ENCODE data around the gene DNAJC8. TPM values are rescaled to one million over a fixed set of nuclear protein-coding genes. Genes with fewer than 3 reads are reported as not detected.

DNAJC8 gene
- total and polyA plus RNA-seq, 2 of the 4 experiments (the other 2 are of a cell fraction): 53.6 to 81.0 TPM

DNA sequence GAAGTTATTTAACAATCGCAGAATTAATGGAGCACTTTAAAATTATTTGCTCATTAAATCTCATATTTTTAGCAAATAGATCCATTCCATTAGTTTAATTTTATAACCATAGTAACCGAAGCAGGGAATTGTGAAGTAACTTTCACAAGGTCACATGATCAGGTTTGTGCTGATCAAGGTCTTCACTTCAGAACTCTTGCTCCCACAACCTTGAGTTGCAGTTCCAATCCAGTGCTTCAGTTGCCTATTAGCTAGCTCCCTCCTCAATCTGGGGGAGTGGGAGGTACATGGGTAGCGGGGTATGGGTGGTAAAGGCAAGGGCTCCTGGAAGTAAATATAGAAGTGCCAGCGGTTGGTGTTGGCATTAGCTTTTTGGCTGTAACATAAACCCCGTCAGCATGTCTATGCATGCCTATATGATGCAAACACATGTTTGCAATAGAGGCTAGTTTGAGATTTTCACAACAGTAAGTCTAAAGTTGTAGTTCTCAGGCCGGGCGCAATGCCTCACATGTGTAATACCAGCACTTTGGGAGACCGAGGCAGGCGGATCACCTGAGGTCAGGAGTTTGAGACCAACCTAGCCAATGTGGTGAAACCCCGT lies 8.9 kb upstream of the DNAJC8 start:
- Histone ChIP-seq H3K4ac (ENCODE audit: low read depth, low read length) (no peak overlapping the region), H3K23ac (ENCODE audit: low read depth, low read length) (no peak overlapping the region), H3K14ac (replicated peaks; ENCODE audit: low read depth, low read length) (no peak overlapping the region), H3K36me3 (ENCODE audit: control insufficient read depth, insufficient read depth, low read length) (peaks cover 2% of the 10 kb centered on the region), H3K56ac (ENCODE audit: extremely low read depth, insufficient read depth, low read length) (no peak overlapping the region), H3K27ac (ENCODE audit: insufficient read depth, low read length) (no peak overlapping the region), H3K9ac (ENCODE audit: low read depth, low read length) (no peak overlapping the region), H2BK120ac (ENCODE audit: low read depth, low read length) (no peak overlapping the region), H2AFZ (replicated peaks; ENCODE audit: low read length, poor library complexity) (no peak overlapping the region), H3K18ac (ENCODE audit: low read depth, low read length) (no peak overlapping the region), H3K4me3 (ENCODE audit: insufficient read depth, low read depth, low read length) (no peak overlapping the region), H3K4me2 (ENCODE audit: low read depth, low read length) (no peak overlapping the region), H3K27me3 (ENCODE audit: control insufficient read depth, insufficient read depth, low read length) (no peaks in the 10 kb centered on the region), H4K5ac (ENCODE audit: low read depth, low read length) (no peak overlapping the region), H2AK9ac (replicated peaks; ENCODE audit: low read depth, low read length, poor library complexity) (no peak overlapping the region), H4K8ac (ENCODE audit: low read depth in 2 of 2, low read length in 2 of 2) (no peak overlapping the region), H3K9me3 (ENCODE audit: control insufficient read depth, insufficient read depth, low read length) (no peaks in the 10 kb centered on the region), H2BK20ac (ENCODE audit: low read depth, low read length) (no peak overlapping the region), H2AK5ac (ENCODE audit: low read depth, low read length) (no peak overlapping the region), H2BK5ac (ENCODE audit: low read depth, low read length, poor library complexity, severe bottlenecking) (no peak overlapping the region), H3K9me1 (ENCODE audit: insufficient read depth, low read length) (peaks cover 11% of the 10 kb centered on the region; the same call in 1 of the 2 replicates), H3K4me1 (ENCODE audit: control insufficient read depth, insufficient read depth, low read length) (peaks cover 2% of the 10 kb centered on the region), H2BK15ac (ENCODE audit: low read depth, low read length) (no peak overlapping the region; the same call in 2 of the 3 replicates), H4K91ac (ENCODE audit: insufficient read depth, low read depth, low read length) (no peak overlapping the region), H3K79me1 (ENCODE audit: low read depth in 1 of 2, low read length in 2 of 2) (peaks cover 12 to 23% of the 10 kb centered on the region in 2 experiments), H4K20me1 (ENCODE audit: insufficient read depth, low read length) (0 out of 2 replicates have a peak, but pooled peaks cover 3% of the 10 kb centered on the region)
- intact Hi-C loops (cut with micrococcal nuclease): no loop called here
- ATAC-seq (ENCODE audit: low read depth) (no peak), DNase-seq (no peak)
- in situ Hi-C loops (cut with MboI; ENCODE audit: low sequenced_read_pairs): no loop called here
- ChIA-PET CTCF (no interaction called here), POLR2A (ENCODE audit: unreplicated experiment) (no interaction called here)
- TF ChIP-seq, protein P1, sequence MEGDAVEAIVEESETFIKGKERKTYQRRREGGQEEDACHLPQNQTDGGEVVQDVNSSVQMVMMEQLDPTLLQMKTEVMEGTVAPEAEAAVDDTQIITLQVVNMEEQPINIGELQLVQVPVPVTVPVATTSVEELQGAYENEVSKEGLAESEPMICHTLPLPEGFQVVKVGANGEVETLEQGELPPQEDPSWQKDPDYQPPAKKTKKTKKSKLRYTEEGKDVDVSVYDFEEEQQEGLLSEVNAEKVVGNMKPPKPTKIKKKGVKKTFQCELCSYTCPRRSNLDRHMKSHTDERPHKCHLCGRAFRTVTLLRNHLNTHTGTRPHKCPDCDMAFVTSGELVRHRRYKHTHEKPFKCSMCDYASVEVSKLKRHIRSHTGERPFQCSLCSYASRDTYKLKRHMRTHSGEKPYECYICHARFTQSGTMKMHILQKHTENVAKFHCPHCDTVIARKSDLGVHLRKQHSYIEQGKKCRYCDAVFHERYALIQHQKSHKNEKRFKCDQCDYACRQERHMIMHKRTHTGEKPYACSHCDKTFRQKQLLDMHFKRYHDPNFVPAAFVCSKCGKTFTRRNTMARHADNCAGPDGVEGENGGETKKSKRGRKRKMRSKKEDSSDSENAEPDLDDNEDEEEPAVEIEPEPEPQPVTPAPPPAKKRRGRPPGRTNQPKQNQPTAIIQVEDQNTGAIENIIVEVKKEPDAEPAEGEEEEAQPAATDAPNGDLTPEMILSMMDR (conservative IDR thresholded peaks at IDR 0.05; ENCODE audit: low read depth, low read length): no peak
- TF ChIP-seq, protein P2, sequence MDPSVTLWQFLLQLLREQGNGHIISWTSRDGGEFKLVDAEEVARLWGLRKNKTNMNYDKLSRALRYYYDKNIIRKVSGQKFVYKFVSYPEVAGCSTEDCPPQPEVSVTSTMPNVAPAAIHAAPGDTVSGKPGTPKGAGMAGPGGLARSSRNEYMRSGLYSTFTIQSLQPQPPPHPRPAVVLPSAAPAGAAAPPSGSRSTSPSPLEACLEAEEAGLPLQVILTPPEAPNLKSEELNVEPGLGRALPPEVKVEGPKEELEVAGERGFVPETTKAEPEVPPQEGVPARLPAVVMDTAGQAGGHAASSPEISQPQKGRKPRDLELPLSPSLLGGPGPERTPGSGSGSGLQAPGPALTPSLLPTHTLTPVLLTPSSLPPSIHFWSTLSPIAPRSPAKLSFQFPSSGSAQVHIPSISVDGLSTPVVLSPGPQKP (IDR thresholded peaks at IDR 0.05; ENCODE audit: borderline replicate concordance, low read depth, low read length): no peak
- TF ChIP-seq RCOR1 (IDR thresholded peaks at IDR 0.05; ENCODE audit: insufficient replicate concordance, low read length) (no peak), FOS (IDR thresholded peaks at IDR 0.05; ENCODE audit: low read depth, low read length) (no peak), CHD1 (IDR thresholded peaks at IDR 0.05; ENCODE audit: low read depth, low read length) (no peak), MAZ (IDR thresholded peaks at IDR 0.05; ENCODE audit: borderline replicate concordance, low read depth, low read length) (no peak), POLR2A (IDR thresholded peaks at IDR 0.05; ENCODE audit: low read depth, low read length) (no peak), NFE2L2 (IDR thresholded peaks at IDR 0.05; ENCODE audit: low read depth, low read length) (no peak), RAD21 (IDR thresholded peaks at IDR 0.05; ENCODE audit: low read length) (no peak), MAFK (IDR thresholded peaks at IDR 0.05; ENCODE audit: low read depth, low read length) (no peak), RFX5 (IDR thresholded peaks at IDR 0.05; ENCODE audit: low read depth, low read length) (no peak), CEBPB (IDR thresholded peaks at IDR 0.05; ENCODE audit: low read depth, low read length) (no peak), SMC3 (IDR thresholded peaks at IDR 0.05; ENCODE audit: low read depth, low read length) (no peak), BHLHE40 (IDR thresholded peaks at IDR 0.05; ENCODE audit: low read depth, low read length) (no peak), MXI1 (IDR thresholded peaks at IDR 0.05; ENCODE audit: borderline replicate concordance, low read depth, low read length) (no peak)
- TF ChIP-seq, protein P3, sequence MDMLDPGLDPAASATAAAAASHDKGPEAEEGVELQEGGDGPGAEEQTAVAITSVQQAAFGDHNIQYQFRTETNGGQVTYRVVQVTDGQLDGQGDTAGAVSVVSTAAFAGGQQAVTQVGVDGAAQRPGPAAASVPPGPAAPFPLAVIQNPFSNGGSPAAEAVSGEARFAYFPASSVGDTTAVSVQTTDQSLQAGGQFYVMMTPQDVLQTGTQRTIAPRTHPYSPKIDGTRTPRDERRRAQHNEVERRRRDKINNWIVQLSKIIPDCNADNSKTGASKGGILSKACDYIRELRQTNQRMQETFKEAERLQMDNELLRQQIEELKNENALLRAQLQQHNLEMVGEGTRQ (IDR thresholded peaks at IDR 0.05; ENCODE audit: low read depth, low read length): no peak
- BruUV-seq (replicated peaks): no TSS peak
- dilution Hi-C loops (cut with HindIII; ENCODE audit: low sequenced_read_pairs, unreplicated experiment): no loop called here
- 92% methylated on average over 2 of the region's 10 CpGs; no CpG with 5 or more reads in 1 of the 2 experiments for WGBS, 2 experiments (ENCODE audit: extremely low coverage in 2 of 2, insufficient read length in 1 of 2)
